H1 (cell line): ENCODE results near the gene BLCAP. TPM values are rescaled to one million over a fixed set of nuclear protein-coding genes. Genes with fewer than 3 reads are reported as not detected.

Experiments
- CTCF ChIA-PET: fragments of 300-600 bp; sonication (Branson Sonifier 250); formaldehyde crosslinking; loops from one replicate; lab custom pipeline; 2021; ENCODE audit not compliant: partially characterized antibody; lab: Charles Lee
- POLR2A ChIA-PET: fragments of 300-600 bp; sonication (Branson Sonifier 250); formaldehyde crosslinking; loops from one replicate; lab custom pipeline; 2021; ENCODE audit warnings: inconsistent platforms; ENCODE audit not compliant: partially characterized antibody; lab: Charles Lee
- DNase-seq, 2 experiments: peaks; one replicate each; pipeline versions ENCODE4 v3.0.0 to v3.0.0-alpha.2; 2010 to 2022; ENCODE audit warnings: low spot score in 2 of 2, low read depth in 1 of 2, mixed read lengths in 1 of 2
- FAIRE-seq: peaks from 2 replicates; lab custom pipeline; 2011; peaks lifted over from hg19 to GRCh38; lab: Jason Lieb, UNC
- H2AFZ ChIP-seq: 2 replicates; pipeline ENCODE4 v1.8.1; 2012; ENCODE audit warnings: low read length, inconsistent platforms
- H2AK5ac ChIP-seq: 2 replicates; pipeline ENCODE4 v1.6.1; 2013; ENCODE audit warnings: low read depth, low read length
- H2BK120ac ChIP-seq: replicated peaks from 2 replicates; pipeline ENCODE3; 2013; ENCODE audit warnings: low read depth, low read length, inconsistent platforms
- H2BK12ac ChIP-seq: 2 replicates; pipeline ENCODE4 v1.6.1; 2013; ENCODE audit warnings: low read depth, low read length
- H2BK15ac ChIP-seq: 2 replicates; pipeline ENCODE4 v1.6.1; 2013; ENCODE audit warnings: low read length
- H2BK20ac ChIP-seq: 2 replicates; pipeline ENCODE4 v1.6.1; 2013; ENCODE audit warnings: low read length
- H2BK5ac ChIP-seq: 2 replicates; pipeline ENCODE4 v1.6.1; 2013; ENCODE audit warnings: low read depth, low read length
- H3K14ac ChIP-seq: 2 replicates; pipeline ENCODE4 v1.6.1; 2013; ENCODE audit warnings: inconsistent platforms; ENCODE audit not compliant: insufficient read length
- H3K18ac ChIP-seq: 2 replicates; pipeline ENCODE4 v1.6.1; 2013; ENCODE audit warnings: low read length; ENCODE audit errors: extremely low read depth
- H3K23ac ChIP-seq: 2 replicates; pipeline ENCODE4 v1.6.1; 2013; ENCODE audit warnings: inconsistent platforms; ENCODE audit not compliant: insufficient read length
- H3K23me2 ChIP-seq: 2 replicates; pipeline ENCODE4 v1.6.1; 2013; ENCODE audit warnings: low read depth, low read length
- H3K27ac ChIP-seq: 2 replicates; pipeline ENCODE4 v1.6.1; 2011; ENCODE audit warnings: low read depth, low read length, inconsistent platforms
- H3K27me3 ChIP-seq, 4 experiments: replicated peaks in 1 of 4; 1 replicate in 1 of 4; 2 replicates in 3 of 4; pipeline versions ENCODE4 v1.6.1 to v1.8.1; 2011 to 2013; ENCODE audit warnings: low read length in 3 of 4, mild to moderate bottlenecking in 3 of 4, inconsistent platforms in 2 of 4, mixed read lengths in 2 of 4, moderate library complexity in 1 of 4; ENCODE audit not compliant: control insufficient read depth in 3 of 4, insufficient read depth in 3 of 4; ENCODE audit errors: extremely low read depth in 1 of 4
- H3K36me3 ChIP-seq, 4 experiments: 2 replicates each; pipeline versions ENCODE4 v1.6.1 to v1.8.1; 2011 to 2013; ENCODE audit warnings: mild to moderate bottlenecking in 4 of 4, low read length in 3 of 4, moderate library complexity in 2 of 4, control low read depth in 1 of 4, inconsistent platforms in 1 of 4; ENCODE audit not compliant: insufficient read depth in 4 of 4, control insufficient read depth in 2 of 4
- H3K4ac ChIP-seq: replicated peaks from 2 replicates; pipeline ENCODE3; 2013; ENCODE audit warnings: low read length, low read depth, mixed read lengths, inconsistent platforms; ENCODE audit not compliant: insufficient read length
- H3K4me1 ChIP-seq, 4 experiments: replicated peaks in 1 of 4; 1 replicate in 1 of 4; 2 replicates in 3 of 4; pipeline versions ENCODE4 v1.6.1 to v1.8.1; 2011 to 2013; ENCODE audit warnings: low read length in 3 of 4, inconsistent platforms in 2 of 4, mixed read lengths in 1 of 4; ENCODE audit not compliant: insufficient read depth in 4 of 4, control insufficient read depth in 3 of 4
- H3K4me2 ChIP-seq, 2 experiments: 2 replicates each; pipeline versions ENCODE4 v1.6.1 to v1.8.1; 2011 to 2013; ENCODE audit warnings: low read depth in 2 of 2, low read length in 2 of 2, control low read depth in 1 of 2, inconsistent platforms in 1 of 2, mild to moderate bottlenecking in 1 of 2; ENCODE audit not compliant: insufficient read depth in 1 of 2
- H3K4me3 ChIP-seq, 4 experiments: fragments of 200-600, 300-600 bp in 1 of 4; sonication (generic), shearing (Covaris generic), sonication (Bioruptor Twin) in 1 of 4; 2 replicates each; pipeline versions ENCODE4 v1.5.1 to v1.8.1; 2011 to 2016; ENCODE audit warnings: low read length in 4 of 4, low read depth in 3 of 4, control low read depth in 2 of 4, inconsistent platforms in 2 of 4, mild to moderate bottlenecking in 2 of 4, mixed read lengths in 1 of 4, moderate library complexity in 1 of 4; ENCODE audit not compliant: insufficient read depth in 2 of 4; ENCODE audit errors: extremely low read depth in 1 of 4
- H3K56ac ChIP-seq: replicated peaks from 2 replicates; pipeline ENCODE3; 2013; ENCODE audit warnings: low read depth, mild to moderate bottlenecking, mixed read lengths, low read length, inconsistent platforms; ENCODE audit not compliant: insufficient read length
- H3K79me1 ChIP-seq: 2 replicates; pipeline ENCODE4 v1.6.1; 2013; ENCODE audit warnings: low read depth, low read length, control low read depth
- H3K79me2 ChIP-seq, 2 experiments: 2 replicates each; pipeline versions ENCODE4 v1.6.1 to v1.8.1; 2012 to 2013; ENCODE audit warnings: low read length in 2 of 2, mild to moderate bottlenecking in 2 of 2, inconsistent platforms in 1 of 2; ENCODE audit not compliant: insufficient read depth in 2 of 2, control insufficient read depth in 1 of 2
- H3K9ac ChIP-seq, 4 experiments: replicated peaks in 1 of 4; 1 replicate in 1 of 4; 2 replicates in 3 of 4; pipeline versions ENCODE4 v1.6.1 to v1.8.1; 2011 to 2013; ENCODE audit warnings: low read depth in 3 of 4, low read length in 3 of 4, control low read depth in 2 of 4, mild to moderate bottlenecking in 2 of 4, moderate library complexity in 2 of 4, inconsistent platforms in 1 of 4; ENCODE audit errors: extremely low read depth in 1 of 4
- H3K9me3 ChIP-seq, 2 experiments: 2 replicates each; pipeline versions ENCODE4 v1.6.1 to v1.8.1; 2012 to 2013; ENCODE audit warnings: mild to moderate bottlenecking in 2 of 2, moderate library complexity in 2 of 2, control low read depth in 1 of 2, inconsistent platforms in 1 of 2, low read depth in 1 of 2, low read length in 1 of 2, mixed read lengths in 1 of 2; ENCODE audit not compliant: insufficient read depth in 2 of 2
- H4K20me1 ChIP-seq, 2 experiments: replicated peaks in 1 of 2; 2 replicates each; pipeline versions ENCODE3 to v1.8.1; 2011 to 2013; ENCODE audit warnings: inconsistent platforms in 2 of 2, low read length in 2 of 2, mild to moderate bottlenecking in 1 of 2; ENCODE audit not compliant: insufficient read depth in 2 of 2, control insufficient read depth in 1 of 2
- H4K5ac ChIP-seq: 2 replicates; pipeline ENCODE4 v1.6.1; 2013; ENCODE audit warnings: low read length, low read depth, mixed read lengths, inconsistent platforms; ENCODE audit not compliant: insufficient read length
- H4K8ac ChIP-seq: 2 replicates; pipeline ENCODE4 v1.8.0; 2013; ENCODE audit warnings: mild to moderate bottlenecking, moderate library complexity, low read length, inconsistent platforms; ENCODE audit not compliant: insufficient read depth; ENCODE audit errors: extremely low read depth
- H4K91ac ChIP-seq: replicated peaks from 2 replicates; pipeline ENCODE3; 2013; ENCODE audit warnings: low read length, mixed read lengths, inconsistent platforms; ENCODE audit not compliant: insufficient read length
- BRCA1 ChIP-seq: IDR thresholded peaks from 2 replicates; pipeline ENCODE4 v1.6.1; 2012; ENCODE audit warnings: low read depth, low read length, improper control_type of control experiment
- HDAC2 ChIP-seq, 2 experiments: fragments of 300-600 bp in 1 of 2; sonication (generic) in 1 of 2; IDR thresholded peaks; 2 replicates each; pipeline ENCODE4 v1.6.1; 2011 to 2012; ENCODE audit warnings: low read depth in 2 of 2, low read length in 2 of 2, mild to moderate bottlenecking in 2 of 2, moderate library complexity in 2 of 2, borderline replicate concordance in 1 of 2, inconsistent platforms in 1 of 2
- KDM1A ChIP-seq: fragments of 200-600, 300-600 bp; sonication (generic); IDR thresholded peaks from 2 replicates; pipeline ENCODE4 v1.7.1; 2016; ENCODE audit warnings: mild to moderate bottlenecking, low read length, borderline replicate concordance
- MAX ChIP-seq: IDR thresholded peaks from 2 replicates; pipeline ENCODE4 v1.6.1; 2012; ENCODE audit warnings: inconsistent platforms
- WGBS, 2 experiments: shearing (Covaris generic) in 1 of 2; methylation state at CpG; one replicate each; pipeline versions ENCODE4 v1.1.6 to v1.1.7; 2013 to 2015; ENCODE audit warnings: low lambda C conversion rate in 2 of 2, mixed read lengths in 2 of 2, inconsistent platforms in 1 of 2, low coverage in 1 of 2, missing lambda C conversion rate in 1 of 2; ENCODE audit not compliant: insufficient replicate concordance in 2 of 2, insufficient coverage in 1 of 2, insufficient read length in 1 of 2; ENCODE audit errors: extremely low coverage in 1 of 2, missing lambda C conversion rate in 1 of 2; 5-methylcytosine and 5-hydroxymethylcytosine counted together
- polyA plus RNA-seq, 7 experiments: library from polyadenylated mRNA; depleted of rRNA in 3 of 7; stranded (reverse) in 5 of 7; unstranded in 2 of 7; fragments of >200 nt in 5 of 7; fragments of 200-250 nt in 2 of 7; gene quantifications; 1 replicate in 5 of 7; 2 replicates in 1 of 7; 4 replicates in 1 of 7; pipeline versions ENCODE4 v1.2.1 to v1.2.3, GENCODE V29; 2011 to 2013; ENCODE audit warnings: missing spikeins in 2 of 7, mixed read lengths in 2 of 7
- total RNA-seq: library from RNA; stranded (reverse); fragmentation: NEBNext Ultra II Directional; extraction: Animal tissue kit (Norgen Biotek cat#: 25700); gene quantifications from 2 replicates; pipeline ENCODE4 v1.2.1, GENCODE V29; 2021

Gene BLCAP
- total and polyA plus RNA-seq, 2 of the 8 experiments (the other 6 are each of a cell fraction or from before 2014, with no cell fraction given), result 60.3 to 72.2 TPM

- Histone ChIP-seq H3K79me2 (peaks cover 16 to 70% of the 10 kb centered on the region in 2 experiments), H3K23ac (no peak overlapping the region), H4K20me1 (peaks cover 15 to 31% of the 10 kb centered on the region in 2 experiments), H3K79me1 (peaks cover 22% of the 10 kb centered on the region), H3K36me3 (peaks cover 0 to 5% (median 0%) of the 10 kb centered on the region in 4 experiments; a peak in 2 of 8 replicates), H2BK15ac (no peak overlapping the region), H2BK12ac (peak overlapping the region; percentile 85; the same call in 1 of the 2 replicates), H3K14ac (no peak overlapping the region), H2BK5ac (peak overlapping the region; percentile 54; the same call in 1 of the 2 replicates), H2BK20ac (0 out of 2 replicates have a peak overlapping the region, but pooled peaks have one; percentile 25), H4K91ac (peak overlapping the region; percentile 58), H3K4me3 (peak overlapping the region in 1 of 4 experiments; percentile 87; a peak in 1 of 8 replicates), H3K9ac (no peak overlapping the region), H3K18ac (peak overlapping the region; percentile 68; the same call in 1 of the 2 replicates), H3K56ac (no peak overlapping the region), H2BK120ac (no peak overlapping the region), H2AFZ (no peak overlapping the region), H3K9me3 (peaks cover 0 to 5% of the 10 kb centered on the region in 2 experiments; a peak in 1 of 4 replicates), H2AK5ac (0 out of 2 replicates have a peak overlapping the region, but pooled peaks have one; percentile 1), H3K4ac (no peak overlapping the region), H4K5ac (peak overlapping the region; percentile 35), H3K4me2 (peak overlapping the region; percentile 84 to 97; a peak in 2 of 4 replicates), H4K8ac (peak overlapping the region; percentile 70), H3K27me3 (no peaks in the 10 kb centered on the region; a peak in 1 of 7 replicates), H3K27ac (no peak overlapping the region), H3K4me1 (peaks cover 9 to 37% (median 21%) of the 10 kb centered on the region in 4 experiments), H3K23me2 (peaks cover 10% of the 10 kb centered on the region)
- WGBS, 2 experiments, result 79% methylated on average over 6 of the region's 6 CpGs; no CpG with 5 or more reads in 1 of the 2 experiments
- ChIA-PET CTCF (interaction anchor here (0.9 to 3.8 kb wide), 2 partner anchors 127 to 256 kb away, joined by 3 to 18 read pairs; no protein-coding TSS in a partner anchor), POLR2A (interaction anchor here (0.7 to 2.7 kb wide), 5 partner anchors 11 to 135 kb away, joined by 3 to 11 read pairs (median 4); no protein-coding TSS in a partner anchor)
- FAIRE-seq (no peak), DNase-seq (no peak)
- TF ChIP-seq HDAC2 (IDR thresholded peaks at IDR 0.05; ENCODE audit: borderline replicate concordance in 1 of 2, low read depth in 2 of 2, low read length in 2 of 2) (no peak), MAX (no peak), KDM1A (no peak), BRCA1 (no peak)
Observed at GRCh38 chr20:37524859-37525708, 2.6 kb downstream of the BLCAP start.
